Measurements from ENCODE around the gene TMEM150A. TPM values are rescaled to one million over a fixed set of nuclear protein-coding genes. Genes with fewer than 3 reads are reported as not detected.

The TMEM150A gene
- total RNA-seq, 2 donors from 2014 or later, result 17.4 to 32.3 TPM

DNA sequence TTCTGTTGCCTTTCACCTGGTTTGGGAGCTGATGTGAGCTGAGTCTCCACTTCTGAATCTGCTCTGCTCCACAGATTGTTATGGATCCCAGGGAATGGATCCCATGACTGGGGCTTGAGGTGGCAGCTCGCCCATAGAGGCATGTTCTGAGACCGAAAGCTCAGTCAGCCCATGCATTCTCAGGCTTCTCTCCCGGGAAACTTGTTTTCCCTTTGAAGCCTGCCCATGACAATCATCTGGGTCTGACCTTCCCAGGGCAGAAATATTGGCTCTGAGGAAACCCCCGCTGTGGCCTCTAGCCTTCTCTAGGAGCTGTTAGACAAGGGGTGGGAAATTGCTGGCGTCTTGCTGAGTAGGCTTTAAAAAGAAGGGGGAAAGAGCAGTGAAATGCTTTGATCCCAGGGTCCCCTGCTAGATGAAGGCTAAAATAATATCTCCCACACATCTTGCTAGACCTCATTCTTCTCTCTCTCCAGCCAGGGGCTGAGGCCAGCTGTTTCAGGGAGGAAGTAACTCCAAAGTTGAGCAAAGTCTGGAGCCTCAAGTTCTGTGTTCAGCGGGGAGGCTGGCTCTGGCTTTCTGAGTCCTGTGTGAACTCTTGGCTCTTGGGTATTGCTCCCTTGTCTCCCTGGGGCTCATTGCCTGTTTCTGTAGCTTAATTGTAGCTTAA, 23.1 kb downstream of the TMEM150A start:
- DNase-seq (ENCODE audit: low spot score), result no peak
- Histone ChIP-seq H3K4me3 (peak overlapping the region; percentile 36 to 38), H3K27ac (peak overlapping the region; percentile 78 to 92), H3K4me1 (replicated peaks) (peaks cover 18% of the 10 kb centered on the region), H3K27me3 (replicated peaks; ENCODE audit: insufficient read depth) (no peaks in the 10 kb centered on the region), H3K9me3 (no peaks in the 10 kb centered on the region), H3K36me3 (no peaks in the 10 kb centered on the region)
- 40% methylated on average over 6 of the region's 6 CpGs for WGBS
- no peak for TF ChIP-seq POLR2A (IDR thresholded peaks at IDR 0.05)
- TF ChIP-seq, protein P1, sequence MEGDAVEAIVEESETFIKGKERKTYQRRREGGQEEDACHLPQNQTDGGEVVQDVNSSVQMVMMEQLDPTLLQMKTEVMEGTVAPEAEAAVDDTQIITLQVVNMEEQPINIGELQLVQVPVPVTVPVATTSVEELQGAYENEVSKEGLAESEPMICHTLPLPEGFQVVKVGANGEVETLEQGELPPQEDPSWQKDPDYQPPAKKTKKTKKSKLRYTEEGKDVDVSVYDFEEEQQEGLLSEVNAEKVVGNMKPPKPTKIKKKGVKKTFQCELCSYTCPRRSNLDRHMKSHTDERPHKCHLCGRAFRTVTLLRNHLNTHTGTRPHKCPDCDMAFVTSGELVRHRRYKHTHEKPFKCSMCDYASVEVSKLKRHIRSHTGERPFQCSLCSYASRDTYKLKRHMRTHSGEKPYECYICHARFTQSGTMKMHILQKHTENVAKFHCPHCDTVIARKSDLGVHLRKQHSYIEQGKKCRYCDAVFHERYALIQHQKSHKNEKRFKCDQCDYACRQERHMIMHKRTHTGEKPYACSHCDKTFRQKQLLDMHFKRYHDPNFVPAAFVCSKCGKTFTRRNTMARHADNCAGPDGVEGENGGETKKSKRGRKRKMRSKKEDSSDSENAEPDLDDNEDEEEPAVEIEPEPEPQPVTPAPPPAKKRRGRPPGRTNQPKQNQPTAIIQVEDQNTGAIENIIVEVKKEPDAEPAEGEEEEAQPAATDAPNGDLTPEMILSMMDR (IDR thresholded peaks at IDR 0.05), result no peak
- no peak for TF ChIP-seq POLR2AphosphoS5 (IDR thresholded peaks at IDR 0.05)
- intact Hi-C loops (cut with DNase I), result no loop called here

DNA sequence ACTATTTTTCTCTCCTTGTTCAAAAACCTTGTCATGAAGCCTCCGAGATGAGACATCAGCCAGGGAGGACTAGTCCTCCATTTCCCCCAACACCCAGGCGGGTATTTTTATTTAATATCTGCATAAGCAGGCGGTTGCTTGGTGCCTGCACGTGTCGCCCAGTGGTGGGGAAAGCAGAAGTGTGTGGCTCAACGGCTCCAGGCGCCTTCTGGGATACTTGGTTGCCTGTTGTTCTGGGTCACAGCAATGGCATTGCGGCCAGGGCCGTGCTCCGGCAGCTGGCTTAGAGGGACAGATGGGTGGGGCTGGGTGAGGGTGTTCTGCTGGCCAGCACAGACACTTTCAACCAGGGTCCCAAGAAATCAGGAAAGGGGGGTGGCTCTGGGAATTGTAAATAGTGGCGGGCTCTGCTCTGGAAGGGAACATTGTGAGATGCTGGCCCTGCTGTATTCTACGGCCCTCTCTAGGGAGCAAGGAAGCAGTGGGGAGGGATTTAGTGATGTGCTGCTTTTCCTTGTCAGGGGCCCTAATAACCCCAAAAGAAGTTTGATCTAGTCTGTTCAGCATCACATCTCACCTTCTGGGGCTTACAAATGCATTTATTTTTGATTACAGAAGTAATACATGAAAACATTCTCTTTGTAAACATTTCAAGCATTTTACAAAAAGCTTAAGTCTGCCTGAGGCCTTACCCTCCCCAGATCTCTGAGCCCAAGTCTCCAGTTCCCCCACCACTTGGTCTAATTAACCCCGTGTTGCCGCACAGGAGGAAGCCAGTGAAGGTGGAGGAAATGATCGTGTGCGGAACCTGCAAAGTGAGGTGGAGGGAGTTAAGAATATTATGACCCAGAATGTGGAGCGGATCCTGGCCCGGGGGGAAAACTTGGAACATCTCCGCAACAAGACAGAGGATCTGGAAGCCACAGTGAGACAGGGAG, 24.0 kb downstream of the TMEM150A start:
- no peak for TF ChIP-seq POLR2A (IDR thresholded peaks at IDR 0.05)
- TF ChIP-seq, protein P1 (IDR thresholded peaks at IDR 0.05), result no peak
- no peak for TF ChIP-seq POLR2AphosphoS5 (IDR thresholded peaks at IDR 0.05)
- 27% methylated on average over 19 of the region's 19 CpGs for WGBS
- peak overlapping the region; percentile 78 to 92 for H3K27ac ChIP-seq
- no peak for DNase-seq (ENCODE audit: low spot score)
- H3K36me3 ChIP-seq, result no peaks in the 10 kb centered on the region
- no peaks in the 10 kb centered on the region for H3K27me3 ChIP-seq (replicated peaks; ENCODE audit: insufficient read depth)
- intact Hi-C loops (cut with DNase I), result no loop called here
- peak overlapping the region; percentile 36 to 38 for H3K4me3 ChIP-seq
- H3K4me1 ChIP-seq (replicated peaks), result peaks cover 11% of the 10 kb centered on the region
- no peaks in the 10 kb centered on the region for H3K9me3 ChIP-seq

DNA sequence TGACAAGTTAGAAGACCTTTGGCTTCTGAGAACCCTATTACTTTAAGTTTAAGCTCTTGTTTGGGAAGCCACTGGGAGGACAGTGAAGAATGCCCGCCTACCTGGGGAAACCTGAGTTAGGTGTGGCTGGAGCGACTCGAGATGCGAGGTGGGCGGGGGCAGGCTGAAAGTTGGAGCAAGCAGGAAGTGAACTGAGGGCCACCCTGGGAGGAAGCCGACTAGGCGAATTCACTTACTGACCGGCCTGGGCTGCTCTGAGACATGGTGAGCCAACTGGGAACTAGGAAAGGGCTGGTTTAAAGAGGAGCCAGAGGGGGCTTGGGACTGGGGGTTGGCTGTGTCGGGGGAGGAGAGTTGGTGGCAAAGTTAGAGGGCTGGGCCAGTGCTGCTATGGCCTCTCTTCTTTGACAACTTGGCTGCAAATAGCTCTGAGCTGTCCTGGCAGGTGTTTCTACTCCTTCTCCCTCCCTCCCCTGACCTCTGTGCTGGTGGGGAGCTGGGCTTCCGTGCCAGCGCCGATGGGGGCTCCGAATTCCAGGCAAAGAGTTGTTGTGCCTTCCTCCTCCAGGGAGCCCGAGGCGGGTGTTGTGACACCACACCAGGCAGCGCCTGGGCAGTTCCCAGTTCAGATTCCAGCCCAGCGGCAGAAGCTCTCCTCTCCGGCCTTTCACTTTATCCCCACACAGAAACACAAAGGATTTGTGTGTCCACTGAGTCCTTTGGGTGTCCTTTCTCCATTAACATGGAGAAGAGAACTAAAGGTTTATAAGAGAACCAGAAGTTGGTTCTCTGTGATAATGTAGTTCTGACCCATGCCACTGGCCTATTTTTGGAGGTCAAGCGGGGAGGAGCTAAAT, 24.9 kb downstream of the TMEM150A start, which contains the start of gene VAMP8:
VAMP8 (plus strand) TSS at position 201 of the 857 bp plus-strand sequence; CDS start at position 262, 61 bp downstream.
- H3K27me3 ChIP-seq (replicated peaks; ENCODE audit: insufficient read depth), result no peaks in the 10 kb centered on the region
- intact Hi-C loops (cut with DNase I), result no loop called here
- no peaks in the 10 kb centered on the region for H3K36me3 ChIP-seq
- no peaks in the 10 kb centered on the region for H3K9me3 ChIP-seq
- peak; percentile 94 for DNase-seq (ENCODE audit: low spot score)
- peaks cover 11% of the 10 kb centered on the region for H3K4me1 ChIP-seq (replicated peaks)
- WGBS, result 20% methylated on average over 19 of the region's 19 CpGs
- H3K4me3 ChIP-seq, result peak within 1 kb of the TSS; percentile 36 to 38
- TF ChIP-seq, protein P1 (IDR thresholded peaks at IDR 0.05), result no peak
- TF ChIP-seq POLR2A (IDR thresholded peaks at IDR 0.05) (peak; percentile 71), POLR2AphosphoS5 (IDR thresholded peaks at IDR 0.05) (peak; percentile 68)
- H3K27ac ChIP-seq, result peak within 1 kb of the TSS; percentile 78 to 92

DNA sequence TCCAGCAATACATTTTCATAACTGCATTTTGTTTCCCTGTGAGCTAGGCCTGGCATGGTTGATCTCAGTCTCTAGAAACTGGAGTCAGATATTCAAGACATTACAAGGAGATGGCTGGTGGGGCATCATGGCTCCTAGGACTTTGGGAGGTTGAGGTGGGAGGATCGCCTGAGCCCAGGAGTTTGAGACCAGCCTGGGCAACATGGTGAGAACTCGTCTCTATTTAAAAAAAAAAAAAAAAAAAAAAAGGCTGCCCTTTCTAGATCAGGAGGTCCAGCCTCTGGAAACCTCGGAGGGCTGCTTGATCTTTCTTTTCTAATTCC, 25.5 kb downstream of the TMEM150A start:
- no peak for DNase-seq (ENCODE audit: low spot score)
- 27% methylated on average over 3 of the region's 3 CpGs for WGBS
- Histone ChIP-seq H3K36me3 (no peaks in the 10 kb centered on the region), H3K9me3 (no peaks in the 10 kb centered on the region), H3K4me3 (peak overlapping the region in 1 of 2 donors; percentile 36), H3K27me3 (replicated peaks; ENCODE audit: insufficient read depth) (no peaks in the 10 kb centered on the region), H3K4me1 (replicated peaks) (peaks cover 11% of the 10 kb centered on the region), H3K27ac (peak overlapping the region; percentile 78 to 92)
- intact Hi-C loops (cut with DNase I), result no loop called here
- TF ChIP-seq, protein P1 (IDR thresholded peaks at IDR 0.05), result no peak
- TF ChIP-seq POLR2AphosphoS5 (IDR thresholded peaks at IDR 0.05) (no peak), POLR2A (IDR thresholded peaks at IDR 0.05) (no peak)

Measured in prostate gland (tissue), 2 donors.